Upper lobe of left lung (tissue), 6 donors: ENCODE data around the gene DCLK1. TPM values are rescaled to one million over a fixed set of nuclear protein-coding genes. Genes with fewer than 3 reads are reported as not detected.

Experiments
- ATAC-seq, 2 donors: fragments of 200-7000 bp; cut with Tn5 transposase; one replicate each; pipeline ENCODE4 v1.9.1; 2022; ENCODE audit warnings: mild to moderate bottlenecking in 2 of 2, moderate library complexity in 2 of 2; ENCODE audit not compliant: low FRiP score in 2 of 2
- DNase-seq, 2 donors: peaks; one replicate each; pipeline ENCODE4 v3.0.0-alpha.2; 2019 to 2020
- H3K27ac ChIP-seq, 4 donors: fragments of 200-600 bp; sonication (generic); one replicate each; pipeline ENCODE4 v1.5.1; 2016 to 2019
- H3K27me3 ChIP-seq, 4 donors: fragments of 200-600 bp; sonication (generic); one replicate each; pipeline ENCODE4 v1.5.1; 2017 to 2019
- H3K36me3 ChIP-seq, 4 donors: fragments of 200-600 bp; sonication (generic); one replicate each; pipeline ENCODE4 v1.5.1; 2016 to 2019
- H3K4me1 ChIP-seq, 4 donors: fragments of 200-600 bp; sonication (generic); one replicate each; pipeline ENCODE4 v1.5.1; 2018 to 2019
- H3K4me3 ChIP-seq, 4 donors: fragments of 200-600 bp; sonication (generic); one replicate each; pipeline ENCODE4 v1.5.1; 2017 to 2019; ENCODE audit warnings: mild to moderate bottlenecking in 2 of 4, moderate library complexity in 1 of 4
- H3K9me3 ChIP-seq, 4 donors: fragments of 200-600 bp; sonication (generic); one replicate each; pipeline ENCODE4 v1.5.1; 2018 to 2019
- CTCF ChIP-seq, 6 experiments: fragments of 450-650 bp in 4 of 6; fragments of 200-600 bp in 2 of 6; sonication (generic) in 2 of 6; IDR thresholded peaks; one replicate each; pipeline ENCODE4 v1.5.1; 2016 to 2019; ENCODE audit warnings: antibody characterized with exemption in 6 of 6
- EP300 ChIP-seq, 4 donors: sonication (generic); formaldehyde crosslinking; IDR thresholded peaks; one replicate each; pipeline ENCODE4 v1.5.1; 2017; ENCODE audit warnings: antibody characterized with exemption in 4 of 4, control low read depth in 2 of 4
- POLR2A ChIP-seq, 4 donors: fragments of 450-650 bp; IDR thresholded peaks; one replicate each; pipeline ENCODE4 v1.5.1; 2016 to 2017; ENCODE audit warnings: antibody characterized with exemption in 4 of 4, mild to moderate bottlenecking in 2 of 4
- POLR2AphosphoS5 ChIP-seq, 2 donors: sonication (generic); formaldehyde crosslinking; IDR thresholded peaks; one replicate each; pipeline ENCODE4 v1.5.1; 2017; ENCODE audit warnings: antibody characterized with exemption in 2 of 2
- WGBS, 2 donors: methylation state at CpG; one replicate each; pipeline ENCODE4 v1.1.5; 2017 to 2018; 5-methylcytosine and 5-hydroxymethylcytosine counted together
- total RNA-seq, 6 donors: library from RNA; depleted of rRNA in 4 of 6; stranded (reverse); fragments of >200 nt in 4 of 6; gene quantifications; one replicate each; pipeline versions ENCODE4 v1.1.0 to v1.2.1, GENCODE V29; 2016 to 2021
- donor health status: DM: no; HTN: no; CAD: no; lungs with moderate emphysema.
- donor health status: DM: no; HTN: yes; CAD: no; lungs with severe emphysema.

DCLK1 gene
- total RNA-seq, 6 donors from 2014 or later, result 2.1 to 14.7 (median 3.9) TPM

DNA sequence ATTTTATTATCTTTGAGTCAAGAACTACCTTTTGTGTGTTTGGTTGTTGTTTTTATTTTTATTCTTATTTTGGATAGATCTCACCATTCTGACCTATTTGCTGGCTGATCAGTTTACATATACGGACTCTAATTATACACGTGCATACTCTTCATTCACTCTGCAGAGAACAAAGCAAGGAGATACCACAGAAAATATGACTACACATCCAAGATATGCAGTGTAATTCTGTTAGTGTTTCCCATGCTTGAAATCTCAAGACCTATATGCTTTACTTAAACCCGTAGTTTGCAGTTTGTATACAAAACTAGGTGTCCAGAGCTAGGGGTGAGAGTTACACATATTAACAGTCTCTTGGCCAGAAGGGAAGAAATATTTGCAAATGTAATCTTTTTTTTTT is 205.5 kb downstream of the DCLK1 start:
- ATAC-seq (no peak), DNase-seq (no peak)
- 82 to 87% methylated on average over 3 of the region's 3 CpGs for WGBS, 2 donors
- no peak overlapping the region for H3K27ac ChIP-seq
- TF ChIP-seq EP300 (IDR thresholded peaks at IDR 0.05), result no peak
- no peak for TF ChIP-seq CTCF (IDR thresholded peaks at IDR 0.05)
- no peak for TF ChIP-seq POLR2AphosphoS5 (IDR thresholded peaks at IDR 0.05)
- no peak for TF ChIP-seq POLR2A (IDR thresholded peaks at IDR 0.05)
- H3K4me1 ChIP-seq, result no peaks in the 10 kb centered on the region
- no peaks in the 10 kb centered on the region for H3K9me3 ChIP-seq
- no peaks in the 10 kb centered on the region for H3K36me3 ChIP-seq
- H3K4me3 ChIP-seq, result no peak overlapping the region
- H3K27me3 ChIP-seq, result no peaks in the 10 kb centered on the region

GRCh38 chr13:35923347-35923746 is 207.8 kb downstream of the DCLK1 start:
- 73 to 79% methylated on average over 3 of the region's 3 CpGs for WGBS, 2 donors
- Histone ChIP-seq H3K27me3 (no peaks in the 10 kb centered on the region), H3K36me3 (no peaks in the 10 kb centered on the region), H3K9me3 (no peaks in the 10 kb centered on the region), H3K4me3 (no peak overlapping the region), H3K4me1 (no peaks in the 10 kb centered on the region), H3K27ac (no peak overlapping the region)
- DNase-seq, result no peak
- ATAC-seq, result no peak
- TF ChIP-seq POLR2AphosphoS5 (IDR thresholded peaks at IDR 0.05) (no peak), POLR2A (IDR thresholded peaks at IDR 0.05) (no peak), EP300 (IDR thresholded peaks at IDR 0.05) (no peak), CTCF (IDR thresholded peaks at IDR 0.05) (no peak)

- DNase-seq, result no peak
- 69 to 75% methylated on average over 7 of the region's 7 CpGs for WGBS, 2 donors
- Histone ChIP-seq H3K27me3 (no peaks in the 10 kb centered on the region), H3K4me1 (no peaks in the 10 kb centered on the region), H3K27ac (no peak overlapping the region), H3K9me3 (no peaks in the 10 kb centered on the region), H3K4me3 (no peak overlapping the region), H3K36me3 (no peaks in the 10 kb centered on the region)
- TF ChIP-seq EP300 (IDR thresholded peaks at IDR 0.05) (no peak), POLR2A (IDR thresholded peaks at IDR 0.05) (no peak), CTCF (IDR thresholded peaks at IDR 0.05) (no peak), POLR2AphosphoS5 (IDR thresholded peaks at IDR 0.05) (no peak)
- ATAC-seq, result no peak
Observed at GRCh38 chr13:35920816-35921215, 210.4 kb downstream of the DCLK1 start.

GRCh38 chr13:35917942-35918645 is 213.1 kb downstream of the DCLK1 start:
- WGBS, 2 donors, result 85 to 86% methylated on average over 8 of the region's 8 CpGs
- no peak for DNase-seq
- Histone ChIP-seq H3K9me3 (no peaks in the 10 kb centered on the region), H3K27me3 (no peaks in the 10 kb centered on the region), H3K36me3 (no peaks in the 10 kb centered on the region), H3K4me3 (no peak overlapping the region), H3K27ac (no peak overlapping the region), H3K4me1 (no peaks in the 10 kb centered on the region)
- ATAC-seq, result no peak
- TF ChIP-seq CTCF (IDR thresholded peaks at IDR 0.05), result no peak
- TF ChIP-seq POLR2AphosphoS5 (IDR thresholded peaks at IDR 0.05), result no peak
- TF ChIP-seq POLR2A (IDR thresholded peaks at IDR 0.05), result no peak
- no peak for TF ChIP-seq EP300 (IDR thresholded peaks at IDR 0.05)
